AG10803 (cell line): ENCODE measurements around the gene PRMT5.
A peak's percentile ranks its signal among the peaks of the same experiment; 100 is the strongest.

ENCODE experiments used
- DNase-seq: peaks from one replicate; pipeline ENCODE4 v3.0.0; 2010; ENCODE audit warnings: low read depth
- H3K4me3 ChIP-seq: 2 replicates; pipeline ENCODE4 v1.5.1; 2011; ENCODE audit warnings: mild to moderate bottlenecking, low read length, control low read depth
- TF ChIP-seq, protein P1 (sequence below): conservative IDR thresholded peaks from 2 replicates; pipeline ENCODE4 v1.5.1; 2011; ENCODE audit warnings: mild to moderate bottlenecking, low read length, control low read depth, inconsistent platforms

The PRMT5 gene

DNA sequence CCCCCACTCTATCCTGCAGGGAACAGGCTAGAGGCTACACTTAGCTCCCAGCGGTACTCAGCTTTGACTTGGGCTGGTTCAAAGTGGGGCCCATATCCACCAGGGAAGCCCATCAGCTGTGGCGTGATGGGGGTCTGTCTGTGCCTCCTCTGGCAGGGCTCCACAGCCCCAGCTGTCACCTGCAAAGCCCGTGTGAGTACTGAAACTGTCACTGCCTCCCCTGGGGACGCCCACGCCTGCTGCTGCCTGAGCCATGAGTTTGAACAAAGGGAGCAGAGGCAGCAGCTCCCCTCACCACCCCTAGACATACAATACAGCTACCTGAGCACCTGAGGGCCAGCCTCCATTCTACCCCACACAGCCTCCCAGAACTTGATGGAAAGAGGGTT lies 41.2 kb downstream of the PRMT5 start:
- no peak for DNase-seq
- TF ChIP-seq, protein P1, sequence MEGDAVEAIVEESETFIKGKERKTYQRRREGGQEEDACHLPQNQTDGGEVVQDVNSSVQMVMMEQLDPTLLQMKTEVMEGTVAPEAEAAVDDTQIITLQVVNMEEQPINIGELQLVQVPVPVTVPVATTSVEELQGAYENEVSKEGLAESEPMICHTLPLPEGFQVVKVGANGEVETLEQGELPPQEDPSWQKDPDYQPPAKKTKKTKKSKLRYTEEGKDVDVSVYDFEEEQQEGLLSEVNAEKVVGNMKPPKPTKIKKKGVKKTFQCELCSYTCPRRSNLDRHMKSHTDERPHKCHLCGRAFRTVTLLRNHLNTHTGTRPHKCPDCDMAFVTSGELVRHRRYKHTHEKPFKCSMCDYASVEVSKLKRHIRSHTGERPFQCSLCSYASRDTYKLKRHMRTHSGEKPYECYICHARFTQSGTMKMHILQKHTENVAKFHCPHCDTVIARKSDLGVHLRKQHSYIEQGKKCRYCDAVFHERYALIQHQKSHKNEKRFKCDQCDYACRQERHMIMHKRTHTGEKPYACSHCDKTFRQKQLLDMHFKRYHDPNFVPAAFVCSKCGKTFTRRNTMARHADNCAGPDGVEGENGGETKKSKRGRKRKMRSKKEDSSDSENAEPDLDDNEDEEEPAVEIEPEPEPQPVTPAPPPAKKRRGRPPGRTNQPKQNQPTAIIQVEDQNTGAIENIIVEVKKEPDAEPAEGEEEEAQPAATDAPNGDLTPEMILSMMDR = no peak
- peak overlapping the region; percentile 71 for H3K4me3 ChIP-seq

DNA sequence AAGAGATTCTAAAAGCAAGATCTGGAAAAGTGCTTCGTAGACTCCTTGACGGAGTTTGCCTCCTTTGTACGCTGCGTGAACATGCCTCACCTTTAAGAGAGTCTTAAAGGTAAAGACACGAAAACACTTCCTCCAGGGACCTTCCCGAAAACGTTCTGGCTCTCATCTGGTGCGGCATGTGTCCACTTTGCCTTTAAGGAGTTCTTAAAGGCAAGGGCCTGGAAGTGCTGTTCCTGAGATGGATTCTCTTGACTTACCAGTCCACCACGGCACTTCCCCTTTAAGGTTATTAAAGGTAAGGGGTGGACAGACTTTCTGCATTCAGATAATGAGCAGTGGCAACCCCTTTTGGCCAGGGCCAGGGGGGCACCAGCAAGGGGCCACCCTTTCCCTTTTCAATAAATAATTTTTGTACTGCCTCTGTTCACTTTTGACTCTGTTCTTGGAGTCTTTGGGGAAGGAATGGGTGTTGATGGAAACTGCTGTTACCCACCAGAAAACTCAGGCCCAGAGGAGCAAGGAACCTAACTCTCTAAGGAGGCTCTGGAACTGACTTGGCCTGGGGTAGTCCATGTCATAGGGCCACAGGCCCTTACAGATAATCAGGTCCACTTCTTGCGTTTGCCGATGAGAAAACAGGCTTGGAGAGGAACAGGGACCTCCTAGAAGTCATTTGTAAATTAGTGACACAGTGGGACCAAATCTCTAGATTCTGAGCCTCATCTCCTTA lies 41.8 kb downstream of the PRMT5 start:
- DNase-seq = peak; percentile 66
- peak overlapping the region; percentile 71 for H3K4me3 ChIP-seq
- TF ChIP-seq, protein P1 = no peak

DNA sequence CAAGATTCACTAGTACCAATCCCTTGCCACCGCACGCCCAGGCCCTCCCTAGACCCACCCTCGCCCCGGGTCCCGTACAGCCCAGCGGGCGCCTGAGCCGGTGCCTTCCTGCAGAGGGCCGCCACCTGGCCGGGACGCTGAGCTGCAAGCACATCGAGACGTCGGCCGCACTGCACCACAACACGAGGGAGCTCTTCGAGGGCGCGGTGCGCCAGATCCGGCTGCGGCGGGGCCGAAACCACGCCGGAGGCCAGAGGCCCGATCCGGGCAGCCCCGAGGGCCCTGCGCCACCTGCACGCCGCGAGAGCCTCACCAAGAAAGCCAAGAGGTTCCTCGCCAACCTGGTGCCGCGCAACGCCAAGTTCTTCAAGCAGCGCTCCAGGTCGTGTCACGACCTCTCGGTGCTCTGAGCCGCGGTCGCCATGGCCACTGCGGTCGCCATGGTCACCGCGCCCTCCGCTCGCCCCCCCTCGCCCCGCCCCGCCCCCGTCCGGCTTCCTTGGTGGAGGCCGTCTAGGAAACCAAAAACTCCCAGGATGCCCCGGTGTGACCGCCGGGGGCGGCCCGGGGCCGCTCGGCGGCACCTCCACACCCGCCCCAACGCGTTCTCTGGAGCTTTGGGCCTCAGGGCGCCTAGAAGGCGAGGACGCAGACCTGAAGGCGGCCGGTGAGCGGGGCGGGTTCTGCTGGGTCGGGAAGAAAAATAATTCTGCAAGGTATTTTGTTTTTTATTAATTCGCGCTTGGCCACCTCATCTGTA lies 42.5 kb downstream of the PRMT5 start:
- TF ChIP-seq, protein P1 = no peak
- peak overlapping the region; percentile 71 for H3K4me3 ChIP-seq
- peak; percentile 59 for DNase-seq

DNA sequence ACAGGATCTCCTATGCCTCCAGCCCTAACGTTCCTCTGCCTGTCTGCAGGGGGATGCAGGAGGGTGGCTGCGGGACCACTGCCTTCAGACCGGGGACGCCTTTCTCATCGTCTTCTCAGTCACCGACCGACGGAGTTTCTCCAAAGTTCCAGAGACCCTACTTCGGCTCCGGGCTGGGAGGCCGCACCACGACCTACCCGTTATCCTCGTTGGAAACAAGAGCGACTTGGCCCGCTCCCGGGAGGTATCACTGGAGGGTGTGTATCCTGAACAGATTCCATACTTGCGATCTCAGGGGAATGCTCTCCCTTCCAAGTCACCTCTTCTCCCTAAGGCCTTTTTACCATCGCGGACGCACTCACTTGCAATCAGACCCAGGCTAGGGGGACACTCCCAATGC lies 43.2 kb downstream of the PRMT5 start:
- no peak overlapping the region for H3K4me3 ChIP-seq
- TF ChIP-seq, protein P1 = no peak
- no peak for DNase-seq

DNA sequence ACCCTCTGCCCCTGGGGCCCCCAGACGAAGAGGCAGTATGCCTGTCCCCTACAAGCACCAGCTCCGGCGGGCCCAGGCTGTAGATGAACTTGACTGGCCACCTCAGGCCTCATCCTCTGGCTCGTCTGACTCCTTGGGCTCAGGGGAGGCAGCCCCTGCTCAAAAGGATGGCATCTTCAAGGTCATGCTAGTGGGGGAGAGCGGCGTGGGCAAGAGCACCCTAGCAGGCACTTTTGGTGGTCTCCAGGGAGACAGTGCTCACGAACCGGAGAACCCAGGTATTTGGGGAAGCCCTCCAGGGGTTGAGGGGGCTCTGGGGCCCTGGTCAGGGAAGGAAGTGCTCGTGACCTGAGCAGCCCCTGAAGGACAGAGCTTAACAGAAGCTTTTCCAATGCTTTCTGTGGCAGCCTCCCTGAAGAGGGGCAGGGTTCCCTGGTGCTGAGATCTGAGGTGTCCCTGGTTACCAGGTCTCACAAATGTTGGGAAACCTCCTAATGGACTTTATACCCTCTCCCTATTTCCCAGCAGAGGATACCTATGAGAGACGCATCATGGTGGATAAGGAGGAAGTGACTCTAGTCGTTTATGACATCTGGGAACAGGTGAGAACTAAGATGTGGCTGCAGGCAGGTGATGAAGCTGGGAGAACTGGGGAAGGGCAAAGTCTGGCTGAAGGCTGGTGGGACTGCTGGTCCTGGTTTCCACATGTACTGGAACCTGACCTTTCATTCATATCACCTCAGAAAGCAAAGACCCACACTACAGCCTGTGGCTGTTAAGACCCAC lies 44.2 kb downstream of the PRMT5 start:
- DNase-seq = no peak
- TF ChIP-seq, protein P1 = no peak

DNA sequence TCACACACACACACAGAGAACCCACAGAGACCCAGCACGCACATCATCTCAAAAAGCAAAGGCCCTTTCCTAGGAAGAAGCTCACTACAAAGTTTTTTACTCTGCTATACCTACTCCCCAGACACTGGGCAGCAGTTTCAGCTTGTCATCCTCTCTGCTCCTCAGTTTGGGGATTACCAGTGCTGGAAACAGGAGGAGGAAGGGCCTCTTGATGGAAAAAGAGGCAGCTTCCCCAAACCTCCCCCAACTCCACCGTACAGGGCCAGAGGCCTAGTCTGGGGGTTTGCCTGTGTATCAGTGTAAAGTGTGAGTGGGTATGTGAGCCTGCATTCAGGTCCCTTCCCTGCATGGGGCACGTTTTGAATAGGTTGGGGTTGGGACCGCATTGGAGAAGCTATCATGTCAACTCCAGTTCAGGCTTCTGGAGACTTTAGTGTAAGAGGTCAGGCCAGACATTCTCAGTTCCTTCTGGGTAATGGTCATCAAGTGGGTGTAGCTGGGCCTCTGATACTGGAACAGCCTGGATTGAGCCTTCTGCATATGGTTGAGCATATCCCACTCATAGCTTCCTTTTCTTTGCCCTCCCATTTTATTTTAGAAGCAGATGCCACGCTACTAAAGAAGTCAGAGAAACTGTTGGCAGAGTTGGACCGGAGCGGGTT lies 45.0 kb downstream of the PRMT5 start:
- H3K4me3 ChIP-seq = no peak overlapping the region
- DNase-seq = no peak
- TF ChIP-seq, protein P1 = no peak

More for the DNA sequence above, 44.2 kb downstream of the PRMT5 start:
- H3K4me3 ChIP-seq = no peak overlapping the region
